SU-DHL-6 (cell line): ENCODE measurements around the gene GAS7.

Experiments
- H2AFZ ChIP-seq: fragments of 200-600 bp; sonication (generic); 2 replicates; pipeline ENCODE4 v1.6.1; 2014; ENCODE audit warnings: low read depth, mild to moderate bottlenecking, moderate library complexity, mixed read lengths, antibody characterized with exemption, low read length; ENCODE audit not compliant: severe bottlenecking
- H3F3A ChIP-seq: fragments of 200-600 bp; shearing (Covaris generic); 2 replicates; pipeline ENCODE4 v1.6.0; 2016; ENCODE audit warnings: antibody characterized with exemption, mild to moderate bottlenecking; ENCODE audit not compliant: insufficient read depth
- H3K27ac ChIP-seq: fragments of 200-600 bp; sonication (generic); 2 replicates; pipeline ENCODE4 v1.5.1; 2016; ENCODE audit warnings: low read depth, mild to moderate bottlenecking, low read length, moderate library complexity, mixed read lengths
- H3K27me3 ChIP-seq: fragments of 200-600 bp; sonication (generic), shearing (Covaris generic); 2 replicates; pipeline ENCODE4 v1.6.0; 2014; ENCODE audit warnings: mild to moderate bottlenecking, low read length
- H3K36me3 ChIP-seq: fragments of 200-600 bp; sonication (generic); 2 replicates; pipeline ENCODE4 v1.6.1; 2014; ENCODE audit warnings: mild to moderate bottlenecking, low read length, mixed read lengths
- H3K4me2 ChIP-seq: fragments of 300-600, 200-600 bp; shearing (Covaris generic), sonication (generic); 2 replicates; pipeline ENCODE4 v1.6.0; 2014; ENCODE audit warnings: low read length, low read depth, mild to moderate bottlenecking; ENCODE audit not compliant: poor library complexity, severe bottlenecking
- H3K4me3 ChIP-seq: fragments of 200-600 bp; sonication (generic); 2 replicates; pipeline ENCODE4 v1.5.1; 2014; ENCODE audit warnings: antibody characterized with exemption, low read length, mild to moderate bottlenecking, mixed read lengths; ENCODE audit not compliant: insufficient read depth, poor library complexity, severe bottlenecking
- H3K79me2 ChIP-seq: fragments of 200-600 bp; sonication (generic); 2 replicates; pipeline ENCODE4 v1.6.1; 2014; ENCODE audit warnings: mild to moderate bottlenecking, low read length, moderate library complexity; ENCODE audit not compliant: insufficient read depth
- H3K9ac ChIP-seq: fragments of 200-600 bp; sonication (generic); 2 replicates; pipeline ENCODE4 v1.7.0; 2014; ENCODE audit warnings: mild to moderate bottlenecking, low read length
- H3K9me2 ChIP-seq: fragments of 200-600 bp; sonication (generic); replicated peaks from 2 replicates; pipeline ENCODE4 v1.6.1; 2014; ENCODE audit warnings: low read length; ENCODE audit not compliant: insufficient read depth
- H3K9me3 ChIP-seq: fragments of 200-600 bp; sonication (generic); 2 replicates; pipeline ENCODE4 v1.6.1; 2014; ENCODE audit warnings: low read length, mixed read lengths; ENCODE audit not compliant: insufficient read depth
- H4K20me1 ChIP-seq: fragments of 200-600 bp; sonication (generic); 2 replicates; pipeline ENCODE4 v1.6.1; 2014; ENCODE audit warnings: low read depth, mild to moderate bottlenecking, antibody characterized with exemption, low read length, moderate library complexity, mixed read lengths
- EZH2phosphoT487 ChIP-seq: fragments of 200-600 bp; sonication (generic), shearing (Covaris generic); conservative IDR thresholded peaks from 2 replicates; pipeline ENCODE4 v1.6.1; 2018; ENCODE audit warnings: mild to moderate bottlenecking, antibody characterized with exemption, low read length, moderate library complexity, mixed read lengths
- TF ChIP-seq, protein P1 (sequence below): fragments of 200-600 bp; sonication (generic); IDR thresholded peaks from one replicate; pipeline ENCODE4 v1.5.1; 2017; ENCODE audit warnings: antibody characterized with exemption, mild to moderate bottlenecking, low read length, moderate library complexity; ENCODE audit not compliant: insufficient read depth, poor library complexity, severe bottlenecking

GAS7 gene

GRCh38 chr17:10107316-10108165 is 90.9 kb downstream of the GAS7 start:
- Histone ChIP-seq H2AFZ (no peak overlapping the region), H3K27ac (no peak overlapping the region), H3F3A (no peaks in the 10 kb centered on the region), H3K27me3 (no peaks in the 10 kb centered on the region; the same call in 1 of the 2 replicates), H3K79me2 (no peaks in the 10 kb centered on the region), H3K9me2 (no peaks in the 10 kb centered on the region), H3K4me2 (no peak overlapping the region), H4K20me1 (no peaks in the 10 kb centered on the region), H3K9me3 (no peaks in the 10 kb centered on the region), H3K36me3 (no peaks in the 10 kb centered on the region), H3K4me3 (no peak overlapping the region), H3K9ac (no peak overlapping the region)
- TF ChIP-seq, protein P1, sequence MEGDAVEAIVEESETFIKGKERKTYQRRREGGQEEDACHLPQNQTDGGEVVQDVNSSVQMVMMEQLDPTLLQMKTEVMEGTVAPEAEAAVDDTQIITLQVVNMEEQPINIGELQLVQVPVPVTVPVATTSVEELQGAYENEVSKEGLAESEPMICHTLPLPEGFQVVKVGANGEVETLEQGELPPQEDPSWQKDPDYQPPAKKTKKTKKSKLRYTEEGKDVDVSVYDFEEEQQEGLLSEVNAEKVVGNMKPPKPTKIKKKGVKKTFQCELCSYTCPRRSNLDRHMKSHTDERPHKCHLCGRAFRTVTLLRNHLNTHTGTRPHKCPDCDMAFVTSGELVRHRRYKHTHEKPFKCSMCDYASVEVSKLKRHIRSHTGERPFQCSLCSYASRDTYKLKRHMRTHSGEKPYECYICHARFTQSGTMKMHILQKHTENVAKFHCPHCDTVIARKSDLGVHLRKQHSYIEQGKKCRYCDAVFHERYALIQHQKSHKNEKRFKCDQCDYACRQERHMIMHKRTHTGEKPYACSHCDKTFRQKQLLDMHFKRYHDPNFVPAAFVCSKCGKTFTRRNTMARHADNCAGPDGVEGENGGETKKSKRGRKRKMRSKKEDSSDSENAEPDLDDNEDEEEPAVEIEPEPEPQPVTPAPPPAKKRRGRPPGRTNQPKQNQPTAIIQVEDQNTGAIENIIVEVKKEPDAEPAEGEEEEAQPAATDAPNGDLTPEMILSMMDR, result no peak
- TF ChIP-seq EZH2phosphoT487, result no peak

DNA sequence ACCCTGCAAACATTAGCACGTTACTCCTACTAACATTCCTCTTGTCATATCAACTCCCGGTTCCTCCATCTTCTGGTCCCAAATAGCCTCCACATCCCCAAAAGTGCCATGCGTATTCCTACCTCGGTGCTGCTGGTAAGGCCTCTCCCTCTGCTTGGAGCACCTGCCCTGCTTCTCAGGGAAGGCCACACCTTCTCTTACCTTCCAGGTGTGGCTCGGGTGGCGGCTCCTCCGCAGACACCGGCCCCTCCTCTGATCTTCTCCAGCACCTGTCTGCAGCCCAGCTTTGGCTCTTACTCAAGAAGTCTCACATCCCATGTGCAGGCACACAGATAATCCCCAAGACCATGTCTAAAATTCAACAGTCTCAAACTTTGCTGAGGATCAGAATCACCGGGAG is 92.3 kb downstream of the GAS7 start:
- no peak overlapping the region for H3K4me3 ChIP-seq
- H3K79me2 ChIP-seq, result no peaks in the 10 kb centered on the region
- no peaks in the 10 kb centered on the region for H3K9me2 ChIP-seq
- no peak overlapping the region for H3K4me2 ChIP-seq
- no peak overlapping the region for H2AFZ ChIP-seq
- no peak for TF ChIP-seq EZH2phosphoT487
- TF ChIP-seq, protein P1, result no peak
- H3F3A ChIP-seq, result no peaks in the 10 kb centered on the region
- no peak overlapping the region for H3K9ac ChIP-seq
- no peaks in the 10 kb centered on the region for H4K20me1 ChIP-seq
- no peaks in the 10 kb centered on the region for H3K36me3 ChIP-seq
- H3K27me3 ChIP-seq, result no peaks in the 10 kb centered on the region; the same call in 1 of the 2 replicates
- no peaks in the 10 kb centered on the region for H3K9me3 ChIP-seq
- no peak overlapping the region for H3K27ac ChIP-seq

- Histone ChIP-seq H3K4me3 (no peak overlapping the region), H3K9me2 (no peaks in the 10 kb centered on the region), H3K9me3 (no peaks in the 10 kb centered on the region), H3K27ac (no peak overlapping the region), H3K9ac (no peak overlapping the region), H3K27me3 (no peaks in the 10 kb centered on the region; the same call in 1 of the 2 replicates), H4K20me1 (no peaks in the 10 kb centered on the region), H3K36me3 (no peaks in the 10 kb centered on the region), H3K79me2 (no peaks in the 10 kb centered on the region), H3K4me2 (no peak overlapping the region), H2AFZ (no peak overlapping the region), H3F3A (no peaks in the 10 kb centered on the region)
- TF ChIP-seq, protein P1, result no peak
- no peak for TF ChIP-seq EZH2phosphoT487
These were observed 92.8 kb downstream of the GAS7 start for GRCh38 chr17:10105513-10106001.
